SK-N-SH (cell line): Measurements from ENCODE around the gene RASAL2. TPM values are rescaled to one million over a fixed set of nuclear protein-coding genes. Genes with fewer than 3 reads are reported as not detected.

Experiments used
- CTCF ChIA-PET: fragments of 300-600, 350-600 bp; formaldehyde crosslinking; extraction: SDS; loops from one replicate; lab custom pipeline; 2021; lab: Yijun Ruan, JAX
- POLR2A ChIA-PET: fragments of 350-600 bp; sonication (Branson Sonifier 250); formaldehyde crosslinking; extraction: SDS; loops from one replicate; lab custom pipeline; 2020; ENCODE audit warnings: antibody characterized with exemption, inconsistent platforms; lab: Yijun Ruan, JAX
- DNase-seq: peaks from one replicate; pipeline ENCODE4 v3.0.0; 2012
- H2AFZ ChIP-seq: fragments of 200-600 bp; sonication (generic); 2 replicates; pipeline ENCODE4 v1.8.1; 2016; ENCODE audit warnings: antibody characterized with exemption, mild to moderate bottlenecking, low read depth
- H3F3A ChIP-seq: fragments of 200-600 bp; sonication (generic); replicated peaks from 2 replicates; pipeline ENCODE3; 2016; ENCODE audit warnings: antibody characterized with exemption, mild to moderate bottlenecking; ENCODE audit not compliant: insufficient read depth
- H3K27ac ChIP-seq, 2 experiments: fragments of 200-500 bp in 1 of 2; fragments of 200-600 bp in 1 of 2; sonication (Bioruptor generic) in 1 of 2; sonication (generic), shearing (Covaris generic) in 1 of 2; 2 replicates each; pipeline versions ENCODE4 v1.5.1 to v1.6.1; 2014 to 2016; ENCODE audit warnings: low read depth in 2 of 2, inconsistent platforms in 1 of 2, low read length in 1 of 2, mild to moderate bottlenecking in 1 of 2, mixed read lengths in 1 of 2
- H3K27me3 ChIP-seq: fragments of 200-600 bp; sonication (generic), shearing (Covaris generic); 2 replicates; pipeline ENCODE4 v1.6.1; 2016; ENCODE audit warnings: mixed run types; ENCODE audit not compliant: insufficient read depth
- H3K36me3 ChIP-seq, 2 experiments: fragments of 200-500 bp in 1 of 2; fragments of 200-600 bp in 1 of 2; sonication (Bioruptor generic) in 1 of 2; sonication (generic) in 1 of 2; replicated peaks in 1 of 2; 2 replicates each; pipeline versions ENCODE3 to v1.5.1; 2014 to 2016; ENCODE audit warnings: low read length in 1 of 2, mild to moderate bottlenecking in 1 of 2; ENCODE audit not compliant: insufficient read depth in 2 of 2, control insufficient read depth in 1 of 2
- H3K4me1 ChIP-seq, 2 experiments: fragments of 200-500 bp in 1 of 2; fragments of 200-600 bp in 1 of 2; sonication (Bioruptor generic) in 1 of 2; sonication (generic), shearing (Covaris generic) in 1 of 2; 2 replicates each; pipeline versions ENCODE4 v1.5.1 to v1.6.1; 2014 to 2016; ENCODE audit warnings: low read depth in 1 of 2, low read length in 1 of 2, mixed run types in 1 of 2; ENCODE audit not compliant: insufficient read depth in 2 of 2, control insufficient read depth in 1 of 2
- H3K4me2 ChIP-seq: fragments of 200-600 bp; sonication (generic), shearing (Covaris generic); 2 replicates; pipeline ENCODE4 v1.6.1; 2017; ENCODE audit warnings: mixed run types
- H3K4me3 ChIP-seq, 2 experiments: fragments of 200-500 bp in 1 of 2; fragments of 200-600 bp in 1 of 2; sonication (Bioruptor generic) in 1 of 2; sonication (generic), shearing (Covaris generic) in 1 of 2; 2 replicates each; pipeline versions ENCODE4 v1.5.1 to v1.8.1; 2014 to 2016; ENCODE audit warnings: low read depth in 2 of 2, inconsistent platforms in 1 of 2, low read length in 1 of 2, mild to moderate bottlenecking in 1 of 2, mixed read lengths in 1 of 2, moderate library complexity in 1 of 2
- H3K79me2 ChIP-seq: fragments of 200-600 bp; sonication (generic); 2 replicates; pipeline ENCODE4 v1.8.1; 2017; ENCODE audit warnings: mild to moderate bottlenecking; ENCODE audit not compliant: insufficient read depth
- H3K9ac ChIP-seq: fragments of 200-600 bp; sonication (generic); 2 replicates; pipeline ENCODE4 v1.6.1; 2017; ENCODE audit warnings: mixed run types
- H3K9me2 ChIP-seq: fragments of 200-600 bp; sonication (generic); 2 replicates; pipeline ENCODE4 v1.6.1; 2017; ENCODE audit warnings: mixed run types
- H3K9me3 ChIP-seq: fragments of 200-600 bp; sonication (generic); 2 replicates; pipeline ENCODE4 v1.6.1; 2017; ENCODE audit warnings: mixed run types, mild to moderate bottlenecking, moderate library complexity
- H4K20me1 ChIP-seq: fragments of 200-600 bp; sonication (generic); 2 replicates; pipeline ENCODE4 v1.6.1; 2017; ENCODE audit warnings: mild to moderate bottlenecking, mixed run types; ENCODE audit not compliant: insufficient read depth
- ELF1 ChIP-seq: IDR thresholded peaks from 2 replicates; pipeline ENCODE4 v1.4.0; 2012
- FOXJ3 ChIP-seq: sonication (generic); formaldehyde crosslinking; IDR thresholded peaks from 2 replicates; pipeline ENCODE4 v1.5.1; 2020; ENCODE audit warnings: mild to moderate bottlenecking, missing genetic modification reagents
- FOXM1 ChIP-seq: IDR thresholded peaks from 2 replicates; pipeline ENCODE4 v1.4.0; 2012; ENCODE audit warnings: low read depth, mild to moderate bottlenecking
- GABPA ChIP-seq: IDR thresholded peaks from 2 replicates; pipeline ENCODE4 v1.4.0; 2012; ENCODE audit warnings: low read depth, mild to moderate bottlenecking
- GATA2 ChIP-seq: sonication (generic); formaldehyde crosslinking; IDR thresholded peaks from 2 replicates; pipeline ENCODE4 v1.5.0; 2020; ENCODE audit warnings: mild to moderate bottlenecking, missing genetic modification reagents
- JUND ChIP-seq: IDR thresholded peaks from 2 replicates; pipeline ENCODE4 v1.4.0; 2012
- MEF2A ChIP-seq: IDR thresholded peaks from 2 replicates; pipeline ENCODE4 v1.4.0; 2012; ENCODE audit warnings: low read depth, borderline replicate concordance
- NFIC ChIP-seq: IDR thresholded peaks from 2 replicates; pipeline ENCODE4 v1.4.0; 2012; ENCODE audit warnings: borderline replicate concordance
- NRF1 ChIP-seq: IDR thresholded peaks from 2 replicates; pipeline ENCODE4 v1.6.1; 2012; ENCODE audit warnings: low read depth, mild to moderate bottlenecking, low read length
- RAD21 ChIP-seq: IDR thresholded peaks from 2 replicates; pipeline ENCODE4 v1.6.1; 2012; ENCODE audit warnings: mild to moderate bottlenecking, low read length
- RCOR1 ChIP-seq: fragments of 150-350 bp; IDR thresholded peaks from 2 replicates; pipeline ENCODE4 v1.6.1; 2017; ENCODE audit warnings: antibody characterized with exemption, low read length
- RFX5 ChIP-seq: IDR thresholded peaks from 2 replicates; pipeline ENCODE4 v1.6.1; 2012; ENCODE audit warnings: mild to moderate bottlenecking, improper control_type of control experiment, low read length
- RXRA ChIP-seq: IDR thresholded peaks from 2 replicates; pipeline ENCODE4 v1.4.0; 2012; ENCODE audit warnings: low read depth, mild to moderate bottlenecking, borderline replicate concordance
- TAF1 ChIP-seq: IDR thresholded peaks from 2 replicates; pipeline ENCODE4 v1.6.1; 2012; ENCODE audit warnings: low read depth, mild to moderate bottlenecking, low read length, moderate library complexity, borderline replicate concordance
- TCF12 ChIP-seq: IDR thresholded peaks from 2 replicates; pipeline ENCODE4 v1.4.0; 2012
- TEAD4 ChIP-seq: IDR thresholded peaks from 2 replicates; pipeline ENCODE4 v1.4.0; 2012; ENCODE audit warnings: mild to moderate bottlenecking, borderline replicate concordance; ENCODE audit not compliant: insufficient read depth
- YY1 ChIP-seq: IDR thresholded peaks from 2 replicates; pipeline ENCODE4 v1.4.0; 2012; ENCODE audit warnings: low read depth, mild to moderate bottlenecking
- WGBS: methylation state at CpG from one replicate; pipeline ENCODE4 v1.1.6; 2017; ENCODE audit warnings: low lambda C conversion rate; 5-methylcytosine and 5-hydroxymethylcytosine counted together
- polyA plus RNA-seq, 3 experiments: library from polyadenylated mRNA; depleted of rRNA; stranded (reverse); fragments of >200 nt; gene quantifications; 2 replicates each; pipeline ENCODE4 v1.2.3, GENCODE V29; 2012
- TF ChIP-seq, protein P1 (sequence below): fragments of 150-350 bp; IDR thresholded peaks from 2 replicates; pipeline ENCODE4 v1.6.1; 2016; ENCODE audit warnings: mild to moderate bottlenecking, low read depth, low read length
- TF ChIP-seq, protein P2 (sequence below): fragments of 200-600 bp; sonication (generic); IDR thresholded peaks from 2 replicates; pipeline ENCODE4 v1.6.1; 2017; ENCODE audit warnings: antibody characterized with exemption, mild to moderate bottlenecking, moderate library complexity
- TF ChIP-seq, protein P3 (sequence below): IDR thresholded peaks from 2 replicates; pipeline ENCODE4 v1.4.0; 2012; ENCODE audit warnings: low read depth, borderline replicate concordance

RASAL2 gene
- polyA plus RNA-seq, 1 of the 3 experiments (the other 2 are of a cell fraction) = 6.9 TPM

DNA sequence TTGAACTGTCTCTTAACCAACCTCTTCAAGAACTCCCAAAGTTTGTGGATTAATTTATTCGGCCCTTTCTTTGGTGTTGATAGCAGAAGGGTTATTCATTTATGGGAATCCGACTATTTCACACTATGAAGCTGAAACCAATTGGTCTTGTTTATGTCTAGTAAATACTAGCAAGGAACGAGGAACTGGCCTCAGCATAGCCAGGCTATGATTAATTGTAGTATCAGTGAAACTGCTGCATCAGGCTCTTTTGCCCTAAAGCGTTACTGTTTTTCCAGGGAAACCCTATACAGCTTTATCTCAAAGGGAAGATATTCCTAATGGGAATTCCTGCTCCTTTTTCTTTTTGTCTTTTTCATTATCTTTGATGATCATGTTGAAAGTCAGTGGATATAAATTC is 367.8 kb downstream of the RASAL2 start:
- CTCF ChIA-PET = interaction anchor here (0.6 kb wide), 1 partner anchor 150 kb away, joined by 3 read pairs; no protein-coding TSS in a partner anchor

DNA sequence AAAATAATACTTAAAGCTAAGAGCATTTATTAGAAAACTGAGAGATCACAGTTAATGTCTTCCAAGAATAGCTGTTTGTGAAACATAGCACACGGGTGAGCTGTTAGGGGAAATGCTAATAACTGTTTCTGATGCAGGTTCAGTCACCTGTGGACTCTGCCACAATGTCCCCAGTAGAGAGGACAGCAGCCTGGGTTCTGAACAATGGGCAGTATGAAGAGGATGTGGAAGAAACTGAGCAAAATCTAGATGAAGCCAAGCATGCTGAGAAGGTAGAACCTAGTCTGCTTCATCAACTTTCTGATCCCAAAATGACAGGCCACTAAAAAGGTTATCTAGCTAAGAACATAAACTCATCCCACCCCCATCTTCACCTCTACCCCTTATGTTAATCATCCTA is 370.2 kb downstream of the RASAL2 start:
- Histone ChIP-seq H3K9me2 (no peaks in the 10 kb centered on the region), H3K36me3 (peaks cover 31% of the 10 kb centered on the region in 2 experiments), H3K27ac (no peak overlapping the region), H3F3A (no peaks in the 10 kb centered on the region), H3K4me3 (no peak overlapping the region), H3K79me2 (no peaks in the 10 kb centered on the region), H2AFZ (no peak overlapping the region), H4K20me1 (no peaks in the 10 kb centered on the region), H3K9me3 (no peaks in the 10 kb centered on the region), H3K4me2 (no peak overlapping the region), H3K9ac (no peak overlapping the region), H3K4me1 (no peaks in the 10 kb centered on the region; a peak in 1 of 4 replicates), H3K27me3 (no peaks in the 10 kb centered on the region)
- POLR2A ChIA-PET = no interaction called here
- 88% methylated on average over 1 of the region's 1 CpG for whole genome bisulfite sequencing
- CTCF ChIA-PET = interaction anchor here (1.2 kb wide), 1 partner anchor 16 kb away, joined by 6 read pairs; no protein-coding TSS in a partner anchor
- TF ChIP-seq NFIC (no peak), RFX5 (no peak), TAF1 (no peak), ELF1 (no peak), RXRA (no peak), MEF2A (no peak), JUND (no peak), YY1 (no peak), FOXM1 (no peak), FOXJ3 (CRISPR knock-in tag) (no peak), NRF1 (no peak), GATA2 (no peak), GABPA (no peak), TEAD4 (no peak), TCF12 (no peak)
- TF ChIP-seq, protein P1, sequence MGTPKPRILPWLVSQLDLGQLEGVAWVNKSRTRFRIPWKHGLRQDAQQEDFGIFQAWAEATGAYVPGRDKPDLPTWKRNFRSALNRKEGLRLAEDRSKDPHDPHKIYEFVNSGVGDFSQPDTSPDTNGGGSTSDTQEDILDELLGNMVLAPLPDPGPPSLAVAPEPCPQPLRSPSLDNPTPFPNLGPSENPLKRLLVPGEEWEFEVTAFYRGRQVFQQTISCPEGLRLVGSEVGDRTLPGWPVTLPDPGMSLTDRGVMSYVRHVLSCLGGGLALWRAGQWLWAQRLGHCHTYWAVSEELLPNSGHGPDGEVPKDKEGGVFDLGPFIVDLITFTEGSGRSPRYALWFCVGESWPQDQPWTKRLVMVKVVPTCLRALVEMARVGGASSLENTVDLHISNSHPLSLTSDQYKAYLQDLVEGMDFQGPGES = no peak
- TF ChIP-seq, protein P2, sequence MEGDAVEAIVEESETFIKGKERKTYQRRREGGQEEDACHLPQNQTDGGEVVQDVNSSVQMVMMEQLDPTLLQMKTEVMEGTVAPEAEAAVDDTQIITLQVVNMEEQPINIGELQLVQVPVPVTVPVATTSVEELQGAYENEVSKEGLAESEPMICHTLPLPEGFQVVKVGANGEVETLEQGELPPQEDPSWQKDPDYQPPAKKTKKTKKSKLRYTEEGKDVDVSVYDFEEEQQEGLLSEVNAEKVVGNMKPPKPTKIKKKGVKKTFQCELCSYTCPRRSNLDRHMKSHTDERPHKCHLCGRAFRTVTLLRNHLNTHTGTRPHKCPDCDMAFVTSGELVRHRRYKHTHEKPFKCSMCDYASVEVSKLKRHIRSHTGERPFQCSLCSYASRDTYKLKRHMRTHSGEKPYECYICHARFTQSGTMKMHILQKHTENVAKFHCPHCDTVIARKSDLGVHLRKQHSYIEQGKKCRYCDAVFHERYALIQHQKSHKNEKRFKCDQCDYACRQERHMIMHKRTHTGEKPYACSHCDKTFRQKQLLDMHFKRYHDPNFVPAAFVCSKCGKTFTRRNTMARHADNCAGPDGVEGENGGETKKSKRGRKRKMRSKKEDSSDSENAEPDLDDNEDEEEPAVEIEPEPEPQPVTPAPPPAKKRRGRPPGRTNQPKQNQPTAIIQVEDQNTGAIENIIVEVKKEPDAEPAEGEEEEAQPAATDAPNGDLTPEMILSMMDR = no peak
- TF ChIP-seq, protein P3, sequence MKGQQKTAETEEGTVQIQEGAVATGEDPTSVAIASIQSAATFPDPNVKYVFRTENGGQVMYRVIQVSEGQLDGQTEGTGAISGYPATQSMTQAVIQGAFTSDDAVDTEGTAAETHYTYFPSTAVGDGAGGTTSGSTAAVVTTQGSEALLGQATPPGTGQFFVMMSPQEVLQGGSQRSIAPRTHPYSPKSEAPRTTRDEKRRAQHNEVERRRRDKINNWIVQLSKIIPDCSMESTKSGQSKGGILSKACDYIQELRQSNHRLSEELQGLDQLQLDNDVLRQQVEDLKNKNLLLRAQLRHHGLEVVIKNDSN = no peak
- no peak for DNase-seq

More for the DNA sequence above, 367.8 kb downstream of the RASAL2 start:
- POLR2A ChIA-PET = no interaction called here
- Histone ChIP-seq H2AFZ (no peak overlapping the region), H4K20me1 (no peaks in the 10 kb centered on the region), H3K9me2 (no peaks in the 10 kb centered on the region), H3K27ac (no peak overlapping the region), H3K79me2 (no peaks in the 10 kb centered on the region), H3K4me2 (no peak overlapping the region), H3K4me3 (no peak overlapping the region), H3K36me3 (peaks cover 25 to 29% of the 10 kb centered on the region in 2 experiments), H3K9me3 (no peaks in the 10 kb centered on the region), H3K27me3 (no peaks in the 10 kb centered on the region), H3F3A (no peaks in the 10 kb centered on the region), H3K4me1 (no peaks in the 10 kb centered on the region; a peak in 1 of 4 replicates), H3K9ac (no peak overlapping the region)
- no peak for TF ChIP-seq RCOR1
- no peak for TF ChIP-seq FOXM1
- TF ChIP-seq RXRA = no peak
- TF ChIP-seq RAD21 = no peak
- 94% methylated on average over 4 of the region's 4 CpGs for whole genome bisulfite sequencing
- no peak for DNase-seq
